Peyer's patch (tissue), 4 donors: ENCODE measurements around the gene UROD.
"Not testable (repeated sequence)": the region's sequence is repeated elsewhere in the genome, so short reads cannot be mapped to it uniquely, and the experiment has no call there.

ENCODE experiments used
- POLR2A ChIP-seq, 2 donors: fragments of 450-650 bp; IDR thresholded peaks; one replicate each; pipeline ENCODE4 v1.5.1; 2017; ENCODE audit warnings: antibody characterized with exemption in 2 of 2, mild to moderate bottlenecking in 2 of 2, moderate library complexity in 2 of 2
- TF ChIP-seq, protein P1 (sequence below), 6 experiments: fragments of 450-650 bp in 4 of 6; fragments of 200-600 bp in 2 of 6; sonication (generic) in 1 of 6; IDR thresholded peaks; one replicate each; pipeline ENCODE4 v1.5.1; 2017 to 2019; ENCODE audit warnings: antibody characterized with exemption in 6 of 6, mild to moderate bottlenecking in 3 of 6, moderate library complexity in 1 of 6

DNA sequence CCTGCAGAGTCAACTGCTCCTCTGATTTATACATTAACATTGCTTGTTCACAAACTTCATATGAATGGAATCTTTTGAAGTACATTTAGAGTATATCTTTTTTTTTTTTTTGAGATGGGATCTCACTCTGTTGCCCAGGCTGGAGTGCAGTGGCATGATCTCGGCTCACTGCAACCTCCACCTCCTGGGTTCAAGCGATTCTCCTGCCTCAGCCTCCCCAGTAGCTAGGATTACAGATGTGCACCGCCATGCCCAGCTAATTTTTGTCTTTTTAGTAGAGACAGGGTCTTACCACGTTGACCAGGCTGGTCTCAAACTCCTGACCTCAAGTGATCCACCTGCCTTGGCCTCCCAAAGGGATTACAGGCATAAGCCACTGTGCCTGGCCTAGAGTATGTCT, 34.7 kb upstream of the UROD start:
- TF ChIP-seq, protein P1, sequence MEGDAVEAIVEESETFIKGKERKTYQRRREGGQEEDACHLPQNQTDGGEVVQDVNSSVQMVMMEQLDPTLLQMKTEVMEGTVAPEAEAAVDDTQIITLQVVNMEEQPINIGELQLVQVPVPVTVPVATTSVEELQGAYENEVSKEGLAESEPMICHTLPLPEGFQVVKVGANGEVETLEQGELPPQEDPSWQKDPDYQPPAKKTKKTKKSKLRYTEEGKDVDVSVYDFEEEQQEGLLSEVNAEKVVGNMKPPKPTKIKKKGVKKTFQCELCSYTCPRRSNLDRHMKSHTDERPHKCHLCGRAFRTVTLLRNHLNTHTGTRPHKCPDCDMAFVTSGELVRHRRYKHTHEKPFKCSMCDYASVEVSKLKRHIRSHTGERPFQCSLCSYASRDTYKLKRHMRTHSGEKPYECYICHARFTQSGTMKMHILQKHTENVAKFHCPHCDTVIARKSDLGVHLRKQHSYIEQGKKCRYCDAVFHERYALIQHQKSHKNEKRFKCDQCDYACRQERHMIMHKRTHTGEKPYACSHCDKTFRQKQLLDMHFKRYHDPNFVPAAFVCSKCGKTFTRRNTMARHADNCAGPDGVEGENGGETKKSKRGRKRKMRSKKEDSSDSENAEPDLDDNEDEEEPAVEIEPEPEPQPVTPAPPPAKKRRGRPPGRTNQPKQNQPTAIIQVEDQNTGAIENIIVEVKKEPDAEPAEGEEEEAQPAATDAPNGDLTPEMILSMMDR (IDR thresholded peaks at IDR 0.05), result not testable (repeated sequence)
- TF ChIP-seq POLR2A (IDR thresholded peaks at IDR 0.05), result not testable (repeated sequence)
